Gastrocnemius medialis (tissue), 4 donors: ENCODE results near the gene LAMTOR3. TPM values are rescaled to one million over a fixed set of nuclear protein-coding genes. Genes with fewer than 3 reads are reported as not detected.

ENCODE experiments used
- ATAC-seq, 2 donors: fragments of 150-250 bp; one replicate each; pipeline ENCODE4 v1.9.1; 2016
- DNase-seq, 2 donors: peaks; one replicate each; pipeline ENCODE4 v3.0.0-alpha.2; 2019
- H3K27ac ChIP-seq, 4 donors: fragments of 200-600 bp; sonication (generic); 1 replicate in 1 of 4; 2 replicates in 3 of 4; pipeline ENCODE4 v1.5.1; 2016 to 2018; ENCODE audit warnings: mild to moderate bottlenecking in 2 of 4, moderate library complexity in 1 of 4
- H3K27me3 ChIP-seq, 3 donors: fragments of 200-600 bp; sonication (generic) in 2 of 3; 1 replicate in 1 of 3; 2 replicates in 2 of 3; pipeline versions ENCODE4 v1.5.1 to v1.6.0; 2016 to 2019; ENCODE audit warnings: mild to moderate bottlenecking in 1 of 3, moderate library complexity in 1 of 3
- H3K36me3 ChIP-seq, 2 donors: fragments of 200-600 bp; sonication (generic) in 1 of 2; one replicate each; pipeline ENCODE4 v1.5.1; 2017 to 2018
- H3K4me1 ChIP-seq, 2 donors: fragments of 200-600 bp; sonication (generic) in 1 of 2; one replicate each; pipeline ENCODE4 v1.5.1; 2016 to 2017; ENCODE audit warnings: mild to moderate bottlenecking in 2 of 2
- H3K4me3 ChIP-seq, 4 donors: fragments of 200-600 bp; sonication (generic) in 3 of 4; 1 replicate in 1 of 4; 2 replicates in 3 of 4; pipeline ENCODE4 v1.5.1; 2016 to 2019; ENCODE audit warnings: mild to moderate bottlenecking in 2 of 4
- H3K9me3 ChIP-seq, 3 donors: fragments of 200-600 bp; sonication (generic) in 2 of 3; 1 replicate in 1 of 3; 2 replicates in 2 of 3; pipeline ENCODE4 v1.5.1; 2016 to 2019
- POLR2A ChIP-seq, 2 donors: fragments of 450-650 bp; IDR thresholded peaks; one replicate each; pipeline ENCODE4 v1.6.1; 2017; ENCODE audit warnings: antibody characterized with exemption in 2 of 2, mild to moderate bottlenecking in 2 of 2, moderate library complexity in 2 of 2
- in situ Hi-C, 4 donors: fragments of 200-750 bp; cut with MboI; loops; one replicate each; pipeline versions ENCODE4 v1.15.0 to v1.8.0; 2017; ENCODE audit warnings: low sequenced_read_pairs in 4 of 4
- intact Hi-C: fragments of 100-400 bp; cut with DNase I; formaldehyde crosslinking; loops from one replicate; pipeline ENCODE4 v1.15.1; 2023; ENCODE audit warnings: low total_unique reads
- total RNA-seq, 4 donors: library from RNA; depleted of rRNA; stranded (reverse); fragments of >200 nt; gene quantifications; one replicate each; pipeline versions ENCODE4 v1.1.0 to v1.2.3, GENCODE V29; 2016
- TF ChIP-seq, protein P1 (sequence below), 5 experiments: fragments of 450-650 bp in 3 of 5; fragments of 200-600 bp in 2 of 5; sonication (generic) in 2 of 5; IDR thresholded peaks in 4 of 5; conservative IDR thresholded peaks in 1 of 5; 1 replicate in 4 of 5; 2 replicates in 1 of 5; pipeline ENCODE4 v1.5.1; 2016 to 2019; ENCODE audit warnings: antibody characterized with exemption in 5 of 5, mild to moderate bottlenecking in 3 of 5, moderate library complexity in 3 of 5

Gene LAMTOR3
- total RNA-seq, 4 donors from 2014 or later: 20.8 to 31.1 (median 28.9) TPM

GRCh38 chr4:99828477-99828876 lies 65.8 kb downstream of the LAMTOR3 start:
- Histone ChIP-seq H3K4me1 (no peaks in the 10 kb centered on the region), H3K27ac (no peak overlapping the region), H3K4me3 (no peak overlapping the region), H3K27me3 (no peaks in the 10 kb centered on the region), H3K36me3 (no peaks in the 10 kb centered on the region), H3K9me3 (no peaks in the 10 kb centered on the region)
- no peak for DNase-seq
- in situ Hi-C loops (no loop called here), intact Hi-C loops (no loop called here)
- TF ChIP-seq, protein P1, sequence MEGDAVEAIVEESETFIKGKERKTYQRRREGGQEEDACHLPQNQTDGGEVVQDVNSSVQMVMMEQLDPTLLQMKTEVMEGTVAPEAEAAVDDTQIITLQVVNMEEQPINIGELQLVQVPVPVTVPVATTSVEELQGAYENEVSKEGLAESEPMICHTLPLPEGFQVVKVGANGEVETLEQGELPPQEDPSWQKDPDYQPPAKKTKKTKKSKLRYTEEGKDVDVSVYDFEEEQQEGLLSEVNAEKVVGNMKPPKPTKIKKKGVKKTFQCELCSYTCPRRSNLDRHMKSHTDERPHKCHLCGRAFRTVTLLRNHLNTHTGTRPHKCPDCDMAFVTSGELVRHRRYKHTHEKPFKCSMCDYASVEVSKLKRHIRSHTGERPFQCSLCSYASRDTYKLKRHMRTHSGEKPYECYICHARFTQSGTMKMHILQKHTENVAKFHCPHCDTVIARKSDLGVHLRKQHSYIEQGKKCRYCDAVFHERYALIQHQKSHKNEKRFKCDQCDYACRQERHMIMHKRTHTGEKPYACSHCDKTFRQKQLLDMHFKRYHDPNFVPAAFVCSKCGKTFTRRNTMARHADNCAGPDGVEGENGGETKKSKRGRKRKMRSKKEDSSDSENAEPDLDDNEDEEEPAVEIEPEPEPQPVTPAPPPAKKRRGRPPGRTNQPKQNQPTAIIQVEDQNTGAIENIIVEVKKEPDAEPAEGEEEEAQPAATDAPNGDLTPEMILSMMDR (IDR thresholded peaks at IDR 0.05 in 4 of 5, conservative IDR thresholded peaks at IDR 0.05 in 1 of 5): no peak
- TF ChIP-seq POLR2A (IDR thresholded peaks at IDR 0.05): no peak
- no peak for ATAC-seq

Other genes with a start within 250 kb of the LAMTOR3 start
- 10 to 100 TPM; 30.6 to 68.3 (median 43.6) TPM for gene C4orf54, start 236.6 kb downstream of the LAMTOR3 start, total RNA-seq
- gene DAPP1, start 77.6 kb downstream of the LAMTOR3 start, total RNA-seq: 1 to 10 TPM in 1 of 4 donors, under 1 TPM in 3; 0.15 to 1.3 (median 0.72) TPM
- 10 to 100 TPM; 14.2 to 26.9 (median 15.2) TPM for gene DNAJB14, start 52.2 kb upstream of the LAMTOR3 start, total RNA-seq
- gene H2AZ1, start 55.8 kb upstream of the LAMTOR3 start, total RNA-seq: 100 to 1,000 TPM; 176 to 316 (median 193) TPM